NCI-H2196 (cell line): Measurements from ENCODE around the gene DARS1.

Source experiments
- DNase-seq: peaks from one replicate; lab custom pipeline; 2025; ENCODE audit not compliant: unreplicated experiment; lab: John Stamatoyannopoulos, UW

The DARS1 gene

GRCh38 chr2:135985018-135985825 is at the start of gene DARS1:
DARS1 (minus strand) TSS chr2:135985626; CDS start chr2:135985468, 158 bp downstream.
- peak; percentile 93 for DNase-seq

- DNase-seq, result no peak
Observed at GRCh38 chr2:136034629-136035028, 49.2 kb upstream of the DARS1 start.

- no peak for DNase-seq
Observed at GRCh38 chr2:136032817-136033535, 47.5 kb upstream of the DARS1 start.

GRCh38 chr2:136032192-136032591 is 46.8 kb upstream of the DARS1 start:
- DNase-seq, result no peak

GRCh38 chr2:136031711-136032110 is 46.3 kb upstream of the DARS1 start:
- DNase-seq, result no peak

GRCh38 chr2:136030406-136030805 is 45.0 kb upstream of the DARS1 start:
- no peak for DNase-seq

GRCh38 chr2:136029149-136029548 is 43.7 kb upstream of the DARS1 start:
- no peak for DNase-seq

- DNase-seq, result no peak
Observed at GRCh38 chr2:136028001-136028400, 42.6 kb upstream of the DARS1 start.

- DNase-seq, result no peak
Observed at GRCh38 chr2:136027112-136027511, 41.7 kb upstream of the DARS1 start.

- peak; percentile 77 for DNase-seq
Observed at GRCh38 chr2:136025057-136025973, 39.9 kb upstream of the DARS1 start.

GRCh38 chr2:136024616-136025015 is 39.2 kb upstream of the DARS1 start:
- no peak for DNase-seq

- DNase-seq, result no peak
Observed at GRCh38 chr2:136024185-136024584, 38.8 kb upstream of the DARS1 start.

- DNase-seq, result no peak
Observed at GRCh38 chr2:136023416-136023815, 38.0 kb upstream of the DARS1 start.

- no peak for DNase-seq
Observed at GRCh38 chr2:136022396-136023146, 37.1 kb upstream of the DARS1 start.

GRCh38 chr2:136021976-136022375 is 36.5 kb upstream of the DARS1 start:
- no peak for DNase-seq

GRCh38 chr2:136021406-136021805 is 36.0 kb upstream of the DARS1 start:
- no peak for DNase-seq

- no peak for DNase-seq
Observed at GRCh38 chr2:136020831-136021230, 35.4 kb upstream of the DARS1 start.

GRCh38 chr2:136019825-136020224 is 34.4 kb upstream of the DARS1 start:
- no peak for DNase-seq

- DNase-seq, result no peak
Observed at GRCh38 chr2:136019306-136019705, 33.9 kb upstream of the DARS1 start.

- no peak for DNase-seq
Observed at GRCh38 chr2:136017786-136018185, 32.4 kb upstream of the DARS1 start.

- DNase-seq, result no peak
Observed at GRCh38 chr2:136016836-136017235, 31.4 kb upstream of the DARS1 start.
